H9 (cell line): Measurements from ENCODE around the gene EIF6. TPM values are rescaled to one million over a fixed set of nuclear protein-coding genes. Genes with fewer than 3 reads are reported as not detected.

Experiments used
- DNase-seq: peaks from one replicate; pipeline ENCODE4 v3.0.0-alpha.2; 2017
- H2AFZ ChIP-seq: one replicate; pipeline ENCODE4 v1.6.1; 2013; ENCODE audit warnings: mild to moderate bottlenecking, low read length, control low read depth, moderate library complexity
- H2AK5ac ChIP-seq: 2 replicates; pipeline ENCODE4 v1.6.1; 2013; ENCODE audit warnings: low read length, control low read depth, mixed read lengths; ENCODE audit not compliant: insufficient read length
- H2BK120ac ChIP-seq: one replicate; pipeline ENCODE4 v1.6.1; 2013; ENCODE audit warnings: low read depth, mild to moderate bottlenecking, low read length, control low read depth, inconsistent platforms; ENCODE audit not compliant: poor library complexity, severe bottlenecking
- H2BK12ac ChIP-seq: 2 replicates; pipeline ENCODE4 v1.6.1; 2013; ENCODE audit warnings: low read length, control low read depth, mixed read lengths, low read depth; ENCODE audit not compliant: insufficient read length
- H2BK15ac ChIP-seq: 2 replicates; pipeline ENCODE4 v1.6.1; 2013; ENCODE audit warnings: low read depth, low read length, control low read depth
- H2BK20ac ChIP-seq: one replicate; pipeline ENCODE4 v1.6.1; 2013; ENCODE audit warnings: low read depth, mild to moderate bottlenecking, low read length, control low read depth, inconsistent platforms; ENCODE audit not compliant: poor library complexity, severe bottlenecking
- H2BK5ac ChIP-seq: 2 replicates; pipeline ENCODE4 v1.6.1; 2013; ENCODE audit warnings: low read length, control low read depth, mixed read lengths; ENCODE audit not compliant: insufficient read length
- H3K14ac ChIP-seq: 2 replicates; pipeline ENCODE4 v1.6.1; 2013; ENCODE audit warnings: low read length, control low read depth; ENCODE audit not compliant: insufficient read depth
- H3K18ac ChIP-seq: 2 replicates; pipeline ENCODE4 v1.6.1; 2013; ENCODE audit warnings: low read depth, mild to moderate bottlenecking, mixed read lengths, low read length, control low read depth; ENCODE audit not compliant: insufficient read length
- H3K23ac ChIP-seq: 2 replicates; pipeline ENCODE4 v1.6.1; 2013; ENCODE audit warnings: low read length, control low read depth, mixed read lengths, low read depth; ENCODE audit not compliant: insufficient read length
- H3K23me2 ChIP-seq: 2 replicates; pipeline ENCODE4 v1.6.1; 2013; ENCODE audit warnings: low read depth, mild to moderate bottlenecking, mixed read lengths, low read length, control low read depth; ENCODE audit not compliant: insufficient read length, poor library complexity, severe bottlenecking
- H3K27ac ChIP-seq: 2 replicates; pipeline ENCODE4 v1.5.1; 2013; ENCODE audit warnings: low read length, control low read depth, mixed read lengths, low read depth; ENCODE audit not compliant: insufficient read length
- H3K27me3 ChIP-seq: 2 replicates; pipeline ENCODE4 v1.6.1; 2013; ENCODE audit warnings: low read length, control low read depth, inconsistent platforms; ENCODE audit not compliant: insufficient read depth
- H3K4ac ChIP-seq: 2 replicates; pipeline ENCODE4 v1.6.1; 2013; ENCODE audit warnings: low read depth, mild to moderate bottlenecking, control low read depth, inconsistent platforms, low read length, moderate library complexity
- H3K4me1 ChIP-seq: 2 replicates; pipeline ENCODE4 v1.6.1; 2013; ENCODE audit warnings: low read length, control low read depth, inconsistent platforms; ENCODE audit not compliant: insufficient read depth
- H3K4me2 ChIP-seq: 2 replicates; pipeline ENCODE4 v1.6.1; 2013; ENCODE audit warnings: low read length, control low read depth, mixed read lengths; ENCODE audit not compliant: insufficient read length, insufficient read depth
- H3K56ac ChIP-seq: 2 replicates; pipeline ENCODE4 v1.6.1; 2013; ENCODE audit warnings: low read depth, mild to moderate bottlenecking, mixed read lengths, low read length, control low read depth; ENCODE audit not compliant: insufficient read length
- H3K79me1 ChIP-seq: 2 replicates; pipeline ENCODE4 v1.6.1; 2013; ENCODE audit warnings: low read depth, mild to moderate bottlenecking, moderate library complexity, low read length, control low read depth, inconsistent platforms; ENCODE audit not compliant: insufficient read depth, poor library complexity, severe bottlenecking
- H3K79me2 ChIP-seq: 2 replicates; pipeline ENCODE4 v1.6.1; 2013; ENCODE audit warnings: low read length, control low read depth, inconsistent platforms; ENCODE audit not compliant: insufficient read depth
- H3K9ac ChIP-seq: 2 replicates; pipeline ENCODE4 v1.6.1; 2013; ENCODE audit warnings: low read length, control low read depth, mixed read lengths; ENCODE audit not compliant: insufficient read length; ENCODE audit errors: extremely low read depth
- H3K9me3 ChIP-seq: one replicate; pipeline ENCODE4 v1.6.1; 2013; ENCODE audit warnings: low read depth, low read length, inconsistent platforms; ENCODE audit not compliant: control insufficient read depth
- H3T11ph ChIP-seq: one replicate; pipeline ENCODE4 v1.6.1; 2013; ENCODE audit warnings: mild to moderate bottlenecking, low read length, control low read depth, inconsistent platforms
- H4K20me1 ChIP-seq: one replicate; pipeline ENCODE4 v1.6.1; 2013; ENCODE audit not compliant: control insufficient read depth, insufficient read length, insufficient read depth
- H4K5ac ChIP-seq: 2 replicates; pipeline ENCODE4 v1.6.1; 2013; ENCODE audit warnings: low read depth, mild to moderate bottlenecking, mixed read lengths, low read length, control low read depth; ENCODE audit not compliant: insufficient read length
- H4K8ac ChIP-seq: replicated peaks from 2 replicates; pipeline ENCODE4 v1.6.1; 2013; ENCODE audit warnings: low read length, control low read depth, mixed read lengths, low read depth; ENCODE audit not compliant: insufficient read length
- H4K91ac ChIP-seq: 2 replicates; pipeline ENCODE4 v1.6.1; 2013; ENCODE audit warnings: low read depth, mild to moderate bottlenecking, moderate library complexity, mixed read lengths, low read length, control low read depth; ENCODE audit not compliant: insufficient read length
- H3K27ac Mint-ChIP-seq, 3 experiments: 2 replicates in 2 of 3; 3 replicates in 1 of 3; pipeline ENCODE4 v1.8.0; 2020 to 2021; ENCODE audit warnings: mixed read lengths in 3 of 3, mild to moderate bottlenecking in 1 of 3, moderate library complexity in 1 of 3
- H3K27me3 Mint-ChIP-seq: 2 replicates; pipeline ENCODE4 v1.8.0; 2021; ENCODE audit warnings: low read depth, mild to moderate bottlenecking, moderate library complexity, mixed read lengths
- H3K36me3 Mint-ChIP-seq, 3 experiments: 2 replicates in 2 of 3; 3 replicates in 1 of 3; pipeline ENCODE4 v1.8.0; 2020 to 2021; ENCODE audit warnings: low read depth in 3 of 3, mixed read lengths in 3 of 3; ENCODE audit not compliant: insufficient read depth in 1 of 3
- H3K4me1 Mint-ChIP-seq, 2 experiments: 2 replicates each; pipeline ENCODE4 v1.8.0; 2020; ENCODE audit warnings: mixed read lengths in 2 of 2
- H3K4me3 Mint-ChIP-seq, 2 experiments: 2 replicates in 1 of 2; 3 replicates in 1 of 2; pipeline ENCODE4 v1.8.0; 2020 to 2021; ENCODE audit warnings: mild to moderate bottlenecking in 2 of 2, mixed read lengths in 2 of 2, moderate library complexity in 1 of 2
- H3K9me3 Mint-ChIP-seq, 2 experiments: 2 replicates in 1 of 2; 3 replicates in 1 of 2; pipeline ENCODE4 v1.8.0; 2020; ENCODE audit warnings: mild to moderate bottlenecking in 2 of 2, mixed read lengths in 2 of 2, moderate library complexity in 1 of 2
- WGBS: extraction: QIAGEN DNeasy Blood & Tissue Kit; methylation state at CpG from one replicate; pipeline ENCODE4 v1.1.7; 2013; ENCODE audit warnings: missing lambda C conversion rate, low lambda C conversion rate, mixed read lengths; ENCODE audit not compliant: insufficient read length; ENCODE audit errors: extremely low coverage; 5-methylcytosine and 5-hydroxymethylcytosine counted together
- total RNA-seq: library from RNA; stranded (reverse); gene quantifications from 2 replicates; pipeline ENCODE4 v1.2.1, GENCODE V29; 2021
- TF ChIP-seq, protein P1 (sequence below): fragments of 200-600 bp; sonication (generic); conservative IDR thresholded peaks from 3 replicates; pipeline ENCODE4 v1.8.0; 2021; ENCODE audit warnings: antibody characterized with exemption, mild to moderate bottlenecking

Gene EIF6
- total RNA-seq, 1 experiment from 2014 or later = 150 TPM

DNA sequence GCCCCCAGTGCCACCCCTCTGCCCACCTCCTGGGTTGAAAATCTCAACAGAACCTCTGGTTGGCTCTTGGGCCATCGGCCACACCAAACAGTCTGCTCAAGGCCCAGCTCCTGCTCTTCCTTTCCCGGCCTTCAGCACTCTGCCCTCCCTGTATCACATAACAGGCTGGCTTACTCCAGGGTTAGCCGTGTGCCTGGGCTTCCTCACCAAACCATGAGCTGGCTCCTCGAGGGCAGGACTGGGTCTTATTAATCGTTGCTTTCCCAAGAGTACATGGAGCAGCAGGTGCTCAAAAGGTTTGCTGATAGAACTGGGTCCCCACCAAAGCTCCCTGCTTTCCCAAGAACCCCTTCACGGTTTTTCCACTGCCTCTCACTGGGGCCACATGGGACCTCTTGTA is 20.4 kb upstream of the EIF6 start:
- H3K14ac ChIP-seq = no peak overlapping the region
- no peak overlapping the region for H3K23ac ChIP-seq
- no peak overlapping the region for H2BK120ac ChIP-seq
- no peaks in the 10 kb centered on the region for H3K27me3 ChIP-seq
- no peak overlapping the region for H3K4ac ChIP-seq
- H2AK5ac ChIP-seq = no peak overlapping the region
- no peak overlapping the region for H3K18ac ChIP-seq
- no peak overlapping the region for H2BK15ac ChIP-seq
- peaks cover 0 to 4% (median 2%) of the 10 kb centered on the region in 3 experiments; a peak in 4 of 7 replicates for H3K36me3 Mint-ChIP-seq
- no peak overlapping the region for H4K91ac ChIP-seq
- peaks cover 3% of the 10 kb centered on the region; the same call in 1 of the 2 replicates for H3K4me1 ChIP-seq
- H3K9me3 Mint-ChIP-seq = no peaks in the 10 kb centered on the region
- H2BK20ac ChIP-seq = no peak overlapping the region
- no peak overlapping the region for H3K4me2 ChIP-seq
- peak overlapping the region; percentile 21 to 88 (median 75); a peak in 4 of 7 replicates for H3K27ac Mint-ChIP-seq
- no peaks in the 10 kb centered on the region for H3K79me1 ChIP-seq
- peak overlapping the region in 1 of 2 experiments; percentile 34; a peak in 1 of 5 replicates for H3K4me3 Mint-ChIP-seq
- no CpG with 5 or more reads among the region's 6 CpGs for WGBS
- H3K23me2 ChIP-seq = peaks cover 4% of the 10 kb centered on the region
- no peaks in the 10 kb centered on the region for H3K9me3 ChIP-seq
- H2AFZ ChIP-seq = no peak overlapping the region
- H3T11ph ChIP-seq = no peak overlapping the region
- no peak overlapping the region for H4K8ac ChIP-seq
- peaks cover 14 to 16% of the 10 kb centered on the region in 2 experiments for H3K4me1 Mint-ChIP-seq
- no peak overlapping the region for H3K27ac ChIP-seq
- TF ChIP-seq, protein P1, sequence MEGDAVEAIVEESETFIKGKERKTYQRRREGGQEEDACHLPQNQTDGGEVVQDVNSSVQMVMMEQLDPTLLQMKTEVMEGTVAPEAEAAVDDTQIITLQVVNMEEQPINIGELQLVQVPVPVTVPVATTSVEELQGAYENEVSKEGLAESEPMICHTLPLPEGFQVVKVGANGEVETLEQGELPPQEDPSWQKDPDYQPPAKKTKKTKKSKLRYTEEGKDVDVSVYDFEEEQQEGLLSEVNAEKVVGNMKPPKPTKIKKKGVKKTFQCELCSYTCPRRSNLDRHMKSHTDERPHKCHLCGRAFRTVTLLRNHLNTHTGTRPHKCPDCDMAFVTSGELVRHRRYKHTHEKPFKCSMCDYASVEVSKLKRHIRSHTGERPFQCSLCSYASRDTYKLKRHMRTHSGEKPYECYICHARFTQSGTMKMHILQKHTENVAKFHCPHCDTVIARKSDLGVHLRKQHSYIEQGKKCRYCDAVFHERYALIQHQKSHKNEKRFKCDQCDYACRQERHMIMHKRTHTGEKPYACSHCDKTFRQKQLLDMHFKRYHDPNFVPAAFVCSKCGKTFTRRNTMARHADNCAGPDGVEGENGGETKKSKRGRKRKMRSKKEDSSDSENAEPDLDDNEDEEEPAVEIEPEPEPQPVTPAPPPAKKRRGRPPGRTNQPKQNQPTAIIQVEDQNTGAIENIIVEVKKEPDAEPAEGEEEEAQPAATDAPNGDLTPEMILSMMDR = no peak
- no peak for DNase-seq
- no peak overlapping the region for H3K9ac ChIP-seq
- H2BK12ac ChIP-seq = no peak overlapping the region
- H3K79me2 ChIP-seq = no peaks in the 10 kb centered on the region
- no peak overlapping the region for H4K5ac ChIP-seq
- no peaks in the 10 kb centered on the region for H4K20me1 ChIP-seq
- H3K27me3 Mint-ChIP-seq = 0 out of 2 replicates have a peak, but pooled peaks cover 1% of the 10 kb centered on the region
- H2BK5ac ChIP-seq = no peak overlapping the region
- H3K56ac ChIP-seq = no peak overlapping the region
